Spleen (tissue), 7 donors: ENCODE results near the gene MMP23B.
"Not testable (repeated sequence)": the region's sequence is repeated elsewhere in the genome, so short reads cannot be mapped to it uniquely, and the experiment has no call there.

Experiments
- CTCF ChIP-seq, 11 experiments: fragments of 200-600 bp in 7 of 11; fragments of 450-650 bp in 4 of 11; sonication (generic) in 4 of 11; IDR thresholded peaks in 8 of 11; conservative IDR thresholded peaks in 3 of 11; 1 replicate in 7 of 11; 2 replicates in 4 of 11; pipeline versions ENCODE4 v1.4.0 to v1.8.0; 2016 to 2021; ENCODE audit warnings: antibody characterized with exemption in 11 of 11, inconsistent platforms in 4 of 11, mild to moderate bottlenecking in 1 of 11
- POLR2A ChIP-seq, 3 donors: fragments of 450-650 bp; IDR thresholded peaks; one replicate each; pipeline ENCODE4 v1.5.1; 2017; ENCODE audit warnings: antibody characterized with exemption in 3 of 3, mild to moderate bottlenecking in 1 of 3
- donor health status: DM: no; HTN: no; CAD: no; lungs with moderate emphysema.
- donor health status: DM: no; HTN: no; CAD: no.
- donor health status: DM: no; HTN: no; CAD: no.

DNA sequence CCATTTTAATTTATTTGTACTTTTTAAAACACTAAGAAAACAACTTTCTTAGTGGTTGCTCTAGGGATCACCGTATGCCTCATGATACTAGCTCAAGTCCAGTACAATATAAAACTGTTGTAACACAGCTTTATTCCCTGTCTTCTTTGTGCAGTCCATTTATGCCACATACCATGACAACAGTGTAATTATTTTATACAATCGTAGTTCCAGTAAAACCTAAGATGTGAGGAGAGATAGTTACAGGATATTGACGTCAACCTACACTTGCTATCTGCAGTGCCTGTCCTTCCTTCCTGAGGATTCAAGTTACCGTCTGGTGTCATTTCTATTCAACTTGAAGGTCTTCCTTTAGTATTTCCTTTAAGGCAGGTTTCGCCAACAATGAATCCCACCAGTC lies 14.4 kb downstream of the MMP23B start:
- not testable (repeated sequence) for TF ChIP-seq CTCF (IDR thresholded peaks at IDR 0.05 in 8 of 11, conservative IDR thresholded peaks at IDR 0.05 in 3 of 11); POLR2A (IDR thresholded peaks at IDR 0.05)
